Psoas muscle (tissue), 8 donors: ENCODE measurements around the gene NAPA. TPM values are rescaled to one million over a fixed set of nuclear protein-coding genes. Genes with fewer than 3 reads are reported as not detected.

ENCODE experiments used
- ATAC-seq, 4 donors: fragments of 200-7000 bp; cut with Tn5 transposase; one replicate each; pipeline ENCODE4 v1.9.1; 2020; ENCODE audit warnings: moderate library complexity in 3 of 4, mild to moderate bottlenecking in 2 of 4
- DNase-seq, 2 donors: peaks; one replicate each; pipeline ENCODE4 v3.0.0-alpha.2; 2020
- H3K27ac ChIP-seq: fragments of 200-600 bp; one replicate; pipeline ENCODE4 v1.8.0; 2022
- H3K27me3 ChIP-seq, 3 donors: fragments of 200-600 bp in 1 of 3; one replicate each; pipeline versions ENCODE4 v1.6.1 to v1.8.0; 2013 to 2022; ENCODE audit warnings: low read length in 2 of 3, mild to moderate bottlenecking in 2 of 3, moderate library complexity in 1 of 3; ENCODE audit not compliant: insufficient read depth in 3 of 3
- H3K36me3 ChIP-seq, 2 donors: fragments of 200-600 bp in 1 of 2; one replicate each; pipeline versions ENCODE4 v1.6.1 to v1.8.0; 2013 to 2022; ENCODE audit warnings: low read depth in 1 of 2, mild to moderate bottlenecking in 1 of 2, moderate library complexity in 1 of 2; ENCODE audit not compliant: insufficient read depth in 1 of 2
- H3K4me1 ChIP-seq: fragments of 200-600 bp; one replicate; pipeline ENCODE4 v1.8.0; 2022
- H3K4me3 ChIP-seq: fragments of 200-600 bp; one replicate; pipeline ENCODE4 v1.8.0; 2022; ENCODE audit warnings: mild to moderate bottlenecking
- H3K9me3 ChIP-seq: fragments of 200-600 bp; one replicate; pipeline ENCODE4 v1.8.0; 2022
- WGBS, 3 donors: extraction: QIAGEN DNeasy Blood & Tissue Kit; methylation state at CpG; one replicate each; pipeline versions ENCODE4 v1.1.6 to v1.1.7; 2013; 5-methylcytosine and 5-hydroxymethylcytosine counted together
- intact Hi-C, 2 donors: fragments of 100-400 bp; cut with DNase I; formaldehyde crosslinking; loops; one replicate each; pipeline versions ENCODE4 v1.11.0 to v1.14.2; 2022
- polyA plus RNA-seq, 3 donors: library from polyadenylated mRNA; stranded (reverse); fragments of 200-250 nt; gene quantifications; one replicate each; pipeline ENCODE4 v1.2.3, GENCODE V29; 2013
- total RNA-seq, 4 donors: library from RNA; stranded (reverse); fragmentation: NEBNext Ultra II Directional in 2 of 4; extraction: Animal tissue kit (Norgen Biotek cat#: 25700) in 2 of 4; gene quantifications; one replicate each; pipeline versions ENCODE4 v1.2.1 to v1.2.4, GENCODE V29; 2021 to 2023
- TF ChIP-seq, protein P1 (sequence below): fragments of 200-600 bp; IDR thresholded peaks from one replicate; pipeline ENCODE4 v1.8.0; 2022; ENCODE audit warnings: antibody characterized with exemption
- donor health status: healthy with polysubstance abuse.
- donor health status: DM: no; HTN: no; CAD: no; lungs with moderate emphysema.
- donor health status: Bipolar disorder and iron deficiency.
- donor health status: healthy.
- donor health status: DM: yes; HTN: yes; CAD: no.
- donor health status: DM: no; HTN: no; CAD: no.
- donor health status: DM: no; HTN: no; CAD: no.
- donor health status: DM: yes; HTN: yes; CAD: no.

Gene NAPA
- total and polyA plus RNA-seq, 7 donors: 103 to 182 (median 124) TPM

GRCh38 chr19:47497821-47498520 is 16.9 kb downstream of the NAPA start:
- H3K27ac ChIP-seq: peak overlapping the region; percentile 54
- peaks cover 43% of the 10 kb centered on the region for H3K4me1 ChIP-seq
- DNase-seq (peak in 1 of 2 donors; percentile 65), ATAC-seq (peak in 3 of 4 donors; percentile 17 to 38 (median 34))
- peaks cover 4 to 97% of the 10 kb centered on the region in 2 donors for H3K36me3 ChIP-seq
- TF ChIP-seq, protein P1, sequence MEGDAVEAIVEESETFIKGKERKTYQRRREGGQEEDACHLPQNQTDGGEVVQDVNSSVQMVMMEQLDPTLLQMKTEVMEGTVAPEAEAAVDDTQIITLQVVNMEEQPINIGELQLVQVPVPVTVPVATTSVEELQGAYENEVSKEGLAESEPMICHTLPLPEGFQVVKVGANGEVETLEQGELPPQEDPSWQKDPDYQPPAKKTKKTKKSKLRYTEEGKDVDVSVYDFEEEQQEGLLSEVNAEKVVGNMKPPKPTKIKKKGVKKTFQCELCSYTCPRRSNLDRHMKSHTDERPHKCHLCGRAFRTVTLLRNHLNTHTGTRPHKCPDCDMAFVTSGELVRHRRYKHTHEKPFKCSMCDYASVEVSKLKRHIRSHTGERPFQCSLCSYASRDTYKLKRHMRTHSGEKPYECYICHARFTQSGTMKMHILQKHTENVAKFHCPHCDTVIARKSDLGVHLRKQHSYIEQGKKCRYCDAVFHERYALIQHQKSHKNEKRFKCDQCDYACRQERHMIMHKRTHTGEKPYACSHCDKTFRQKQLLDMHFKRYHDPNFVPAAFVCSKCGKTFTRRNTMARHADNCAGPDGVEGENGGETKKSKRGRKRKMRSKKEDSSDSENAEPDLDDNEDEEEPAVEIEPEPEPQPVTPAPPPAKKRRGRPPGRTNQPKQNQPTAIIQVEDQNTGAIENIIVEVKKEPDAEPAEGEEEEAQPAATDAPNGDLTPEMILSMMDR: no peak
- H3K9me3 ChIP-seq: no peaks in the 10 kb centered on the region
- WGBS, 3 donors: 54 to 64% (median 57%) methylated on average over 14 of the region's 14 CpGs
- intact Hi-C loops: no loop called here
- H3K27me3 ChIP-seq: no peaks in the 10 kb centered on the region
- H3K4me3 ChIP-seq: no peak overlapping the region

- DNase-seq (peak in 1 of 2 donors; percentile 73), ATAC-seq (peak; percentile 51 to 84 (median 78))
- TF ChIP-seq, protein P1: no peak
- WGBS, 3 donors: 42 to 58% (median 50%) methylated on average over 21 to 23 of the region's 23 CpGs
- Histone ChIP-seq H3K27ac (peak overlapping the region; percentile 54), H3K36me3 (peaks cover 4 to 97% of the 10 kb centered on the region in 2 donors), H3K27me3 (no peaks in the 10 kb centered on the region), H3K4me3 (no peak overlapping the region), H3K4me1 (peaks cover 43% of the 10 kb centered on the region), H3K9me3 (no peaks in the 10 kb centered on the region)
- intact Hi-C loops: no loop called here
These were observed 17.7 kb downstream of the NAPA start for GRCh38 chr19:47497050-47497766.

DNA sequence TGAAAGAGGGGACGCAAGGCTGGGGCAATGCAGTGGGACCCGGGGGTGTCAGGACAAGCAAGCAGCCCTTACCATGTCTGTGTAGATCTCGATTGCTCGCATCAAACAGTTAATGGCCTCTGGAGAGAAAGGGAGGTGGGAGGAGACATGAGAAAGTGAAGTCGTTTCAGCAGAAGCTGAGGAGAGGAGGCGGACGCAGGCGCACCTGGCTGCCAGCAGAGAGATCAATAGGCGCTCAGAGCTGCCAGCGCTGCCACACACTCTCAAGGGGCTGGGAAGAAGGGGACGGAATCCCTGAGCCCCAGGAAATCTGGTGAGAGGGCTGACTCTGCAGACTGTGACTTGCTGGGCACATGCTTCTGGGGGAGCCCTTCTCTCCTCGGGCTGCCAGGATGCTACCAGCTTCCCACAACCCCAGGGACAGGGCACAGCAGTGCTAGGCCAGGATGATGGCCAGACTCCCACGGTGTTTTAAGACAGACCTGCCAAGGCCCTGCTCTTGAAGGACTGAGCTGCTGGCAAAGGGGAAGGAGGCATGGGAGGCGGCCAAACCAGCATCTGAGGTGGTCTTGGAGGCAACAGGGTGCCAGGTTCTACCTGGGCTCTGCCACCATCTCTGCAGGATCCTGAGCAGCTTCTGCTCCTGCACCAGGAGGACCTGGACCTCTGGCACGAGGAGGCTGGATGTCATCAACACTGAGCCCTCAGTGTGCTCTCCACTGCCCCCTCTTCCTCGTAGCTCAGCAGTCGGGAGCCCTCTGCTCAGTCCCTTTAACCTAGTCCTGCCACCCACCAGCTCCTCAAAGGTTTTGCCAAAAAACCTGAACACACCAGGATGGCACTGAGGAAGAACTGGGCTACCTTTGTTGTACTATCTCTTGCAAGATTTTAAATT is 19.1 kb downstream of the NAPA start:
- DNase-seq: peak in 1 of 2 donors; percentile 27
- Histone ChIP-seq H3K27me3 (no peaks in the 10 kb centered on the region), H3K4me1 (peaks cover 32% of the 10 kb centered on the region), H3K9me3 (no peaks in the 10 kb centered on the region), H3K27ac (peak overlapping the region; percentile 54), H3K4me3 (no peak overlapping the region), H3K36me3 (peaks cover 0 to 97% of the 10 kb centered on the region in 2 donors)
- no peak for ATAC-seq
- TF ChIP-seq, protein P1: no peak
- intact Hi-C loops: no loop called here
- whole genome bisulfite sequencing, 3 donors: 71 to 74% (median 73%) methylated on average over 17 of the region's 17 CpGs

- intact Hi-C loops: no loop called here
- peaks cover 22% of the 10 kb centered on the region for H3K4me1 ChIP-seq
- DNase-seq (peak in 1 of 2 donors; percentile 49), ATAC-seq (no peak)
- H3K27me3 ChIP-seq: no peaks in the 10 kb centered on the region
- peaks cover 0 to 90% of the 10 kb centered on the region in 2 donors for H3K36me3 ChIP-seq
- 37 to 54% (median 42%) methylated on average over 9 of the region's 9 CpGs for WGBS, 3 donors
- H3K4me3 ChIP-seq: no peak overlapping the region
- H3K9me3 ChIP-seq: no peaks in the 10 kb centered on the region
- TF ChIP-seq, protein P1: no peak
- no peak overlapping the region for H3K27ac ChIP-seq
These were observed 20.1 kb downstream of the NAPA start for GRCh38 chr19:47494729-47495128.
